ENCODE measurements around the gene THAP7. TPM values are rescaled to one million over a fixed set of nuclear protein-coding genes. Genes with fewer than 3 reads are reported as not detected.

THAP7 gene
- total and polyA plus RNA-seq, 2 donors (not counting 1 experiment from before 2014, with no cell fraction given), result 37.7 to 70.1 TPM

DNA sequence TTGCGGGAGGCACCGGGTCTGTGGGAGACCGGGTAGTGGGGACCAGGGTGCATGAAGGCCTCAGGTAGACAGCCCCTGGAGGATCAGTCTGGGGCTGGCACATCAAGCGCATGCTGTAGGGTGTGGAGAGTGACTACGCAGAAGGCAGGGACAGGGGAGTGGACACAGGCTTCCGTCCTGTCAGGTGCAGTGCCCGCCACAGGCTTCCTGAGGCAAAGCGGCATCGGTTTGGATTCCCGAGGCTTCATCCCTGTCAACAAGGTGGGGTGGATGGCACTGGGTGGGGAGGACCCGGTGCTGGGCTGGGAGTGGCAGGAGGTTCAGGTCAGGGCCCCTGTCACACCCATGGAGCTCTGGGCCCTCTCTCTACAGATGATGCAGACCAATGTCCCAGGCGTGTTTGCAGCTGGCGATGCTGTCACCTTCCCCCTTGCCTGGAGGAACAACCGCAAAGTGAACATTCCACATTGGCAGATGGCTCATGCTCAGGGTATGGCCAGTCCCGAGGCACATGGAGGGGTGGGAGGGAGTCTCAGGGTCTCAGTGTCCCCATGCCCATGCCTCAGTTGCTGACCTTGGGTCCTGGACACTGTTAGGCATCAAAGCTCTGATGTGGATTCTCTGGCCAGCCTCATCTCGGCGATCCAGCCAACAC lies 24.3 kb downstream of the THAP7 start:
- Histone ChIP-seq H3K27me3 (replicated peaks in 1 of 4; ENCODE audit: control extremely low read depth in 1 of 4, control insufficient read depth in 3 of 4, insufficient read depth in 4 of 4, low read length in 3 of 4) (peaks cover 0 to 3% (median 0%) of the 10 kb centered on the region in 4 experiments), H4K20me1 (ENCODE audit: control insufficient read depth, insufficient read depth, low read length, poor library complexity, severe bottlenecking) (no peaks in the 10 kb centered on the region), H3K79me2 (ENCODE audit: control insufficient read depth, insufficient read depth, low read length) (peaks cover 13% of the 10 kb centered on the region), H3K4me1 (ENCODE audit: control insufficient read depth in 2 of 2, insufficient read depth in 2 of 2, low read length in 2 of 2) (peaks cover 25 to 39% of the 10 kb centered on the region in 2 donors), H3K9me3 (ENCODE audit: control extremely low read depth in 1 of 3, control insufficient read depth in 2 of 3, insufficient read depth in 1 of 3, low read length in 2 of 3) (peaks cover 0 to 22% (median 8%) of the 10 kb centered on the region in 3 donors), H3K27ac (ENCODE audit: low read length in 2 of 2) (no peak overlapping the region), H3K4me2 (replicated peaks; ENCODE audit: low read depth, low read length, poor library complexity, severe bottlenecking) (no peak overlapping the region), H3K4me3 (ENCODE audit: control extremely low read depth in 1 of 5, extremely low read depth in 1 of 5, insufficient read depth in 1 of 5, low read depth in 2 of 5, low read length in 4 of 5) (no peak overlapping the region), H3K9ac (ENCODE audit: low read length) (no peak overlapping the region), H3K36me3 (replicated peaks in 1 of 2; ENCODE audit: control extremely low read depth in 1 of 2, control insufficient read depth in 1 of 2, extremely low read depth in 1 of 2, insufficient read depth in 2 of 2, low read length in 1 of 2) (no peaks in the 10 kb centered on the region), H2AFZ (ENCODE audit: insufficient read depth, low read depth, low read length, poor library complexity, severe bottlenecking) (no peak overlapping the region)
- TF ChIP-seq EZH2 (IDR thresholded peaks at IDR 0.05; ENCODE audit: borderline replicate concordance, insufficient read depth, low read depth, low read length, poor library complexity, severe bottlenecking), result no peak
- TF ChIP-seq, protein P1, sequence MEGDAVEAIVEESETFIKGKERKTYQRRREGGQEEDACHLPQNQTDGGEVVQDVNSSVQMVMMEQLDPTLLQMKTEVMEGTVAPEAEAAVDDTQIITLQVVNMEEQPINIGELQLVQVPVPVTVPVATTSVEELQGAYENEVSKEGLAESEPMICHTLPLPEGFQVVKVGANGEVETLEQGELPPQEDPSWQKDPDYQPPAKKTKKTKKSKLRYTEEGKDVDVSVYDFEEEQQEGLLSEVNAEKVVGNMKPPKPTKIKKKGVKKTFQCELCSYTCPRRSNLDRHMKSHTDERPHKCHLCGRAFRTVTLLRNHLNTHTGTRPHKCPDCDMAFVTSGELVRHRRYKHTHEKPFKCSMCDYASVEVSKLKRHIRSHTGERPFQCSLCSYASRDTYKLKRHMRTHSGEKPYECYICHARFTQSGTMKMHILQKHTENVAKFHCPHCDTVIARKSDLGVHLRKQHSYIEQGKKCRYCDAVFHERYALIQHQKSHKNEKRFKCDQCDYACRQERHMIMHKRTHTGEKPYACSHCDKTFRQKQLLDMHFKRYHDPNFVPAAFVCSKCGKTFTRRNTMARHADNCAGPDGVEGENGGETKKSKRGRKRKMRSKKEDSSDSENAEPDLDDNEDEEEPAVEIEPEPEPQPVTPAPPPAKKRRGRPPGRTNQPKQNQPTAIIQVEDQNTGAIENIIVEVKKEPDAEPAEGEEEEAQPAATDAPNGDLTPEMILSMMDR (IDR thresholded peaks at IDR 0.05), result no peak
- H3K4me3 Mint-ChIP-seq, result no peak overlapping the region
- ChIA-PET CTCF (no interaction called here), POLR2A (interaction anchor here (0.7 kb wide), 1 partner anchor 15 kb away, joined by 5 read pairs; no protein-coding TSS in a partner anchor)
- intact Hi-C loops (cut with micrococcal nuclease), result no loop called here
- peaks cover 29% of the 10 kb centered on the region for H3K4me1 Mint-ChIP-seq
- ATAC-seq (ENCODE audit: low read depth) (no peak), DNase-seq (no peak)
- H3K27me3 Mint-ChIP-seq, result peaks cover 3% of the 10 kb centered on the region
- WGBS (ENCODE audit: insufficient coverage), result 89% methylated on average over 8 of the region's 17 CpGs
- H3K27ac Mint-ChIP-seq, result no peak overlapping the region
- no peaks in the 10 kb centered on the region for H3K9me3 Mint-ChIP-seq (ENCODE audit: insufficient read depth)

DNA sequence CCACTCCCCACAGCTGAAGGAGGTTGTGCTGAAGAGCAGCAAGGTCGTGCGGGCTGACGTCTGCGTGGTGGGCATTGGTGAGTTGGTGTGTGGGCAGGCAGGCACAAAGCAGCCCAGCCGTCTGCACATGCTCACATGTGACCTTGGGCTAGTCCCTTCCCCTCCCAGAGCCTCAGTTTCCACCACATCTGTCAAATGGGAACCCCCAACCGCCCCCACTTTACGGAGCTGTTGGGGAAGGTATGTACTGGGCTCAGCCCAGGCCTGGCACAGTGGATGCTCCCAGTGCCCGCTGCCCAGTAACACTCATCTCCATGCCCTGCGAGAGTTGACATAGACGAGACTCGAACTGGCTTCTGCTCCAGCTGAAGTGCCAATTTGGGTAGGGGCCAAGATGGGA lies 24.9 kb downstream of the THAP7 start:
- no peaks in the 10 kb centered on the region for H3K9me3 Mint-ChIP-seq (ENCODE audit: insufficient read depth)
- no peak overlapping the region for H3K4me2 ChIP-seq (replicated peaks; ENCODE audit: low read depth, low read length, poor library complexity, severe bottlenecking)
- H3K27me3 Mint-ChIP-seq, result peaks cover 3% of the 10 kb centered on the region
- peaks cover 28 to 41% of the 10 kb centered on the region in 2 donors for H3K4me1 ChIP-seq (ENCODE audit: control insufficient read depth in 2 of 2, insufficient read depth in 2 of 2, low read length in 2 of 2)
- WGBS (ENCODE audit: insufficient coverage), result 96% methylated on average over 10 of the region's 11 CpGs
- peaks cover 30% of the 10 kb centered on the region for H3K4me1 Mint-ChIP-seq
- no peaks in the 10 kb centered on the region for H4K20me1 ChIP-seq (ENCODE audit: control insufficient read depth, insufficient read depth, low read length, poor library complexity, severe bottlenecking)
- no peak overlapping the region for H2AFZ ChIP-seq (ENCODE audit: insufficient read depth, low read depth, low read length, poor library complexity, severe bottlenecking)
- TF ChIP-seq, protein P1 (IDR thresholded peaks at IDR 0.05), result no peak
- TF ChIP-seq EZH2 (IDR thresholded peaks at IDR 0.05; ENCODE audit: borderline replicate concordance, insufficient read depth, low read depth, low read length, poor library complexity, severe bottlenecking), result no peak
- H3K4me3 ChIP-seq (ENCODE audit: control extremely low read depth in 1 of 5, extremely low read depth in 1 of 5, insufficient read depth in 1 of 5, low read depth in 2 of 5, low read length in 4 of 5), result no peak overlapping the region
- DNase-seq (no peak), ATAC-seq (ENCODE audit: low read depth) (no peak)
- H3K27me3 ChIP-seq (replicated peaks in 1 of 4; ENCODE audit: control extremely low read depth in 1 of 4, control insufficient read depth in 3 of 4, insufficient read depth in 4 of 4, low read length in 3 of 4), result peaks cover 0 to 3% (median 0%) of the 10 kb centered on the region in 4 experiments
- H3K27ac ChIP-seq (ENCODE audit: low read length in 2 of 2), result no peak overlapping the region
- POLR2A ChIA-PET, result no interaction called here
- no peak overlapping the region for H3K9ac ChIP-seq (ENCODE audit: low read length)
- no peaks in the 10 kb centered on the region for H3K36me3 ChIP-seq (replicated peaks in 1 of 2; ENCODE audit: control extremely low read depth in 1 of 2, control insufficient read depth in 1 of 2, extremely low read depth in 1 of 2, insufficient read depth in 2 of 2, low read length in 1 of 2)
- peaks cover 7% of the 10 kb centered on the region for H3K79me2 ChIP-seq (ENCODE audit: control insufficient read depth, insufficient read depth, low read length)
- H3K27ac Mint-ChIP-seq, result no peak overlapping the region
- H3K4me3 Mint-ChIP-seq, result no peak overlapping the region
- CTCF ChIA-PET, result no interaction called here
- peaks cover 0 to 22% (median 8%) of the 10 kb centered on the region in 3 donors for H3K9me3 ChIP-seq (ENCODE audit: control extremely low read depth in 1 of 3, control insufficient read depth in 2 of 3, insufficient read depth in 1 of 3, low read length in 2 of 3)
- intact Hi-C loops (cut with micrococcal nuclease), result no loop called here
